Measurements from ENCODE around the gene SLC35A3.
A peak's percentile ranks its signal among the peaks of the same experiment; 100 is the strongest.

SLC35A3 gene

GRCh38 chr1:100027212-100027611, 57.4 kb downstream of the SLC35A3 start:
- H3K27me3 ChIP-seq (ENCODE audit: insufficient read depth, low read length, poor library complexity), result no peaks in the 10 kb centered on the region
- H3K79me2 ChIP-seq (ENCODE audit: insufficient read depth, low read length), result no peaks in the 10 kb centered on the region
- TF ChIP-seq EZH2 (IDR thresholded peaks at IDR 0.05; ENCODE audit: borderline replicate concordance, low read depth, low read length, severe bottlenecking), result no peak
- no peak for TF ChIP-seq CTCF (IDR thresholded peaks at IDR 0.05; ENCODE audit: borderline replicate concordance, extremely low read depth, low read length, poor library complexity, severe bottlenecking)
- no peaks in the 10 kb centered on the region for H4K20me1 ChIP-seq (ENCODE audit: insufficient read depth, low read length)
- no peaks in the 10 kb centered on the region; the same call in 1 of the 2 replicates for H3K36me3 ChIP-seq (ENCODE audit: insufficient read depth, low read length)
- no peaks in the 10 kb centered on the region for H3K9me3 ChIP-seq (ENCODE audit: insufficient read depth, low read length, severe bottlenecking)
- no peak overlapping the region for H2AFZ ChIP-seq (ENCODE audit: low read depth, low read length)
- no peak overlapping the region for H3K4me2 ChIP-seq (ENCODE audit: insufficient read depth, low read length)
- no peak for ATAC-seq (ENCODE audit: insufficient read depth, low read depth)
- H3K9ac ChIP-seq (ENCODE audit: low read depth, low read length), result no peak overlapping the region
- H3K4me3 ChIP-seq (ENCODE audit: low read depth in 1 of 2, low read length in 2 of 2), result no peak overlapping the region
- DNase-seq, result no peak
- no peaks in the 10 kb centered on the region for H3K4me1 ChIP-seq (ENCODE audit: insufficient read depth, low read length)
- H3K27ac ChIP-seq (ENCODE audit: low read length), result no peak overlapping the region

DNA sequence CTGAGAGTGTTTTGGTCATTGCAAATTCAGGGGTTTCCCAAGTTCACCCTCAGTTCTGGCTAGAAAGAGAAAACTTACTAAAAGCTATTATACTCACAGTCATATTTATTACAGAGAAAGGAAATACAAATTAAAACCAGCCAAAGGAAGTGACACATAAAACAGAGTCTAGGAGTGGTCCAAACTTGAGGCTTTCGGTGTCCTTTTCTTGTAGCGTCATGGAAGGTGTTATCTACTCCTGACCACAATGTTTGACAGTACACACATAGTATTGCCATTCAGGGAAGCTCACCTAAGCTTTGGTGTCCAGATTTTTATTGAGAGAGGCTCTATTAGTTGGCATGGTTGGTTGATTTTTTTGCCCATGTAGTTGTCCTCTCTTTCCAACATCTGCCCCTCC, 59.0 kb downstream of the SLC35A3 start:
- H3K4me3 ChIP-seq (ENCODE audit: low read depth in 1 of 2, low read length in 2 of 2), result no peak overlapping the region
- TF ChIP-seq EZH2 (IDR thresholded peaks at IDR 0.05; ENCODE audit: borderline replicate concordance, low read depth, low read length, severe bottlenecking), result no peak
- TF ChIP-seq CTCF (IDR thresholded peaks at IDR 0.05; ENCODE audit: borderline replicate concordance, extremely low read depth, low read length, poor library complexity, severe bottlenecking), result no peak
- no peaks in the 10 kb centered on the region for H3K27me3 ChIP-seq (ENCODE audit: insufficient read depth, low read length, poor library complexity)
- DNase-seq (no peak), ATAC-seq (ENCODE audit: insufficient read depth, low read depth) (no peak)
- H3K4me2 ChIP-seq (ENCODE audit: insufficient read depth, low read length), result no peak overlapping the region
- no peaks in the 10 kb centered on the region for H3K79me2 ChIP-seq (ENCODE audit: insufficient read depth, low read length)
- no peaks in the 10 kb centered on the region for H3K36me3 ChIP-seq (ENCODE audit: insufficient read depth, low read length)
- no peak overlapping the region for H3K9ac ChIP-seq (ENCODE audit: low read depth, low read length)
- no peaks in the 10 kb centered on the region for H3K9me3 ChIP-seq (ENCODE audit: insufficient read depth, low read length, severe bottlenecking)
- no peaks in the 10 kb centered on the region for H4K20me1 ChIP-seq (ENCODE audit: insufficient read depth, low read length)
- H3K27ac ChIP-seq (ENCODE audit: low read length), result no peak overlapping the region
- H2AFZ ChIP-seq (ENCODE audit: low read depth, low read length), result no peak overlapping the region
- H3K4me1 ChIP-seq (ENCODE audit: insufficient read depth, low read length), result no peaks in the 10 kb centered on the region

DNA sequence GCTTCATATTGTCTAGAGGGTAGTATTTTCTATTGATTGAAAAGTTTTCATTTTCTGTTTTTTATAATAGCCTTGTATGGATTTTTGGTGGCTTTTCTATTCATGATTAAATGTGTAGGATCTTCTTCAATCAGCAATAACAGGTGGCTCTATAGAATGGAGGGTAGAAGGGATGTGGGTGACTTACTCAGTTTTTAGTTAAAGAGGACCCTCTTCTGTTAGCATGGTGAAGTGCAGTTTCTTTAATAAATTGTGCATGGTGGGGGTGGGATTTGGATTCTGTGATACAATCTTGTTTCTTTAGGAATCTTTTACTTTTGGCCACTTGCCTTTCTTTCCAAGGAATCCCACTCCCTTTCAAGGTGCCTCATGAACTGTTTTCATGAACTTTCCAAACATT, 64.7 kb downstream of the SLC35A3 start:
- no peaks in the 10 kb centered on the region for H3K27me3 ChIP-seq (ENCODE audit: insufficient read depth, low read length, poor library complexity)
- no peaks in the 10 kb centered on the region; the same call in 1 of the 2 replicates for H3K36me3 ChIP-seq (ENCODE audit: insufficient read depth, low read length)
- peaks cover 35% of the 10 kb centered on the region for H3K79me2 ChIP-seq (ENCODE audit: insufficient read depth, low read length)
- H4K20me1 ChIP-seq (ENCODE audit: insufficient read depth, low read length), result no peaks in the 10 kb centered on the region
- H3K4me1 ChIP-seq (ENCODE audit: insufficient read depth, low read length), result peaks cover 25% of the 10 kb centered on the region
- TF ChIP-seq CTCF (IDR thresholded peaks at IDR 0.05; ENCODE audit: borderline replicate concordance, extremely low read depth, low read length, poor library complexity, severe bottlenecking) (peak; percentile 72), EZH2 (IDR thresholded peaks at IDR 0.05; ENCODE audit: borderline replicate concordance, low read depth, low read length, severe bottlenecking) (no peak)
- ATAC-seq (ENCODE audit: insufficient read depth, low read depth) (no peak), DNase-seq (no peak)
- H3K9ac ChIP-seq (ENCODE audit: low read depth, low read length), result no peak overlapping the region
- H3K4me3 ChIP-seq (ENCODE audit: low read depth in 1 of 2, low read length in 2 of 2), result no peak overlapping the region
- H2AFZ ChIP-seq (ENCODE audit: low read depth, low read length), result no peak overlapping the region
- H3K27ac ChIP-seq (ENCODE audit: low read length), result no peak overlapping the region
- H3K9me3 ChIP-seq (ENCODE audit: insufficient read depth, low read length, severe bottlenecking), result no peaks in the 10 kb centered on the region
- H3K4me2 ChIP-seq (ENCODE audit: insufficient read depth, low read length), result no peak overlapping the region

- H3K4me3 ChIP-seq (ENCODE audit: low read depth in 1 of 2, low read length in 2 of 2), result no peak overlapping the region
These were observed 65.4 kb downstream of the SLC35A3 start for GRCh38 chr1:100035214-100035613.

More at GRCh38 chr1:100035214-100035613, 65.4 kb downstream of the SLC35A3 start:
- H3K9ac ChIP-seq (ENCODE audit: low read depth, low read length), result no peak overlapping the region
- no peak for TF ChIP-seq EZH2 (IDR thresholded peaks at IDR 0.05; ENCODE audit: borderline replicate concordance, low read depth, low read length, severe bottlenecking)
- no peak for TF ChIP-seq CTCF (IDR thresholded peaks at IDR 0.05; ENCODE audit: borderline replicate concordance, extremely low read depth, low read length, poor library complexity, severe bottlenecking)
- H3K36me3 ChIP-seq (ENCODE audit: insufficient read depth, low read length), result no peaks in the 10 kb centered on the region; the same call in 1 of the 2 replicates
- H3K27me3 ChIP-seq (ENCODE audit: insufficient read depth, low read length, poor library complexity), result no peaks in the 10 kb centered on the region
- DNase-seq (no peak), ATAC-seq (ENCODE audit: insufficient read depth, low read depth) (no peak)
- peaks cover 33% of the 10 kb centered on the region for H3K4me1 ChIP-seq (ENCODE audit: insufficient read depth, low read length)
- no peak overlapping the region for H3K27ac ChIP-seq (ENCODE audit: low read length)
- H4K20me1 ChIP-seq (ENCODE audit: insufficient read depth, low read length), result no peaks in the 10 kb centered on the region
- H2AFZ ChIP-seq (ENCODE audit: low read depth, low read length), result no peak overlapping the region
- peaks cover 42% of the 10 kb centered on the region for H3K79me2 ChIP-seq (ENCODE audit: insufficient read depth, low read length)
- peak overlapping the region; percentile 20; the same call in 1 of the 2 replicates for H3K4me2 ChIP-seq (ENCODE audit: insufficient read depth, low read length)
- no peaks in the 10 kb centered on the region for H3K9me3 ChIP-seq (ENCODE audit: insufficient read depth, low read length, severe bottlenecking)
